HEK293 (cell line): ENCODE results near the gene GOLIM4.

Experiments used
- CTCF ChIA-PET: fragments of 350-600 bp; formaldehyde crosslinking; extraction: SDS; loops from one replicate; lab custom pipeline; 2021; ENCODE audit warnings: antibody characterized with exemption; lab: Yijun Ruan, JAX
- POLR2A ChIA-PET: fragments of 300-600 bp; formaldehyde crosslinking; extraction: SDS; loops from one replicate; lab custom pipeline; 2020; ENCODE audit warnings: antibody characterized with exemption, inconsistent platforms; lab: Yijun Ruan, JAX
- H3K27ac ChIP-seq: fragments of 200-500 bp; sonication (Bioruptor generic); 2 replicates; pipeline ENCODE4 v1.5.1; 2014; ENCODE audit warnings: low read depth, low read length, control low read depth, inconsistent platforms; ENCODE audit errors: extremely low read depth
- H3K36me3 ChIP-seq, 2 experiments: fragments of 200-500 bp in 1 of 2; sonication (Bioruptor generic) in 1 of 2; 1 replicate in 1 of 2; 2 replicates in 1 of 2; pipeline ENCODE4 v1.5.1; 2014 to 2017; ENCODE audit warnings: inconsistent platforms in 2 of 2, low read length in 2 of 2; ENCODE audit not compliant: control insufficient read depth in 2 of 2, insufficient read depth in 1 of 2
- H3K4me1 ChIP-seq: fragments of 200-500 bp; sonication (Bioruptor generic); 2 replicates; pipeline ENCODE4 v1.5.1; 2014; ENCODE audit warnings: mild to moderate bottlenecking, low read length, inconsistent platforms; ENCODE audit not compliant: control insufficient read depth, insufficient read depth
- H3K4me3 ChIP-seq: 2 replicates; pipeline ENCODE4 v1.5.1; 2011; ENCODE audit warnings: low read depth, mild to moderate bottlenecking, control low read depth, low read length, moderate library complexity
- H3K9me3 ChIP-seq: fragments of 200-500 bp; sonication (Bioruptor generic); 2 replicates; pipeline ENCODE4 v1.5.1; 2014; ENCODE audit warnings: low read depth, low read length, inconsistent platforms; ENCODE audit not compliant: control insufficient read depth, insufficient read depth
- FEZF1 ChIP-seq: fragments of 450-650 bp; formaldehyde crosslinking; IDR thresholded peaks from 2 replicates; pipeline ENCODE4 v1.5.1; 2016; ENCODE audit warnings: missing biosample characterization, missing genetic modification characterization
- KLF16 ChIP-seq: fragments of 450-650 bp; formaldehyde crosslinking; IDR thresholded peaks from 2 replicates; pipeline ENCODE4 v1.5.1; 2017; ENCODE audit warnings: missing biosample characterization, missing genetic modification characterization
- SALL2 ChIP-seq: fragments of 450-650 bp; formaldehyde crosslinking; IDR thresholded peaks from 2 replicates; pipeline ENCODE4 v1.5.0; 2017; ENCODE audit warnings: missing biosample characterization, mild to moderate bottlenecking, missing genetic modification characterization, borderline replicate concordance
- SETDB1 ChIP-seq: IDR thresholded peaks from one replicate; pipeline ENCODE4 v1.6.1; 2017; ENCODE audit warnings: mild to moderate bottlenecking, low read length, moderate library complexity, mixed read lengths; ENCODE audit not compliant: insufficient read length
- TRIM28 ChIP-seq: IDR thresholded peaks from 2 replicates; pipeline ENCODE4 v1.6.1; 2011; ENCODE audit warnings: low read length, control low read depth, borderline replicate concordance
- YY1 ChIP-seq: fragments of 450-650 bp; formaldehyde crosslinking; IDR thresholded peaks from 2 replicates; pipeline ENCODE4 v1.5.1; 2018; ENCODE audit warnings: missing biosample characterization, missing genetic modification characterization
- ZBTB8A ChIP-seq: fragments of 450-650 bp; formaldehyde crosslinking; IDR thresholded peaks from 2 replicates; pipeline ENCODE4 v1.5.1; 2016; ENCODE audit warnings: missing biosample characterization, missing genetic modification characterization
- ZEB2 ChIP-seq: fragments of 450-650 bp; formaldehyde crosslinking; IDR thresholded peaks from 2 replicates; pipeline ENCODE4 v1.5.1; 2016; ENCODE audit warnings: missing biosample characterization, missing genetic modification characterization
- ZNF138 ChIP-seq: fragments of 450-650 bp; formaldehyde crosslinking; IDR thresholded peaks from 2 replicates; pipeline ENCODE4 v1.5.1; 2016; ENCODE audit warnings: missing biosample characterization, missing genetic modification characterization, borderline replicate concordance
- ZNF335 ChIP-seq: fragments of 450-650 bp; formaldehyde crosslinking; conservative IDR thresholded peaks from 2 replicates; pipeline ENCODE4 v1.5.1; 2016; ENCODE audit warnings: missing biosample characterization, missing genetic modification characterization
- ZNF416 ChIP-seq: fragments of 450-650 bp; formaldehyde crosslinking; IDR thresholded peaks from 2 replicates; pipeline ENCODE4 v1.5.1; 2016; ENCODE audit warnings: missing biosample characterization, missing genetic modification characterization
- ZNF571 ChIP-seq: fragments of 450-650 bp; formaldehyde crosslinking; IDR thresholded peaks from 2 replicates; pipeline ENCODE4 v1.5.0; 2017; ENCODE audit warnings: missing biosample characterization, missing genetic modification characterization
- ZNF629 ChIP-seq: fragments of 450-650 bp; formaldehyde crosslinking; IDR thresholded peaks from 2 replicates; pipeline ENCODE4 v1.5.1; 2017; ENCODE audit warnings: missing biosample characterization, missing genetic modification characterization
- ZNF785 ChIP-seq: fragments of 450-650 bp; formaldehyde crosslinking; IDR thresholded peaks from 2 replicates; pipeline ENCODE4 v1.5.1; 2016; ENCODE audit warnings: missing biosample characterization, missing genetic modification characterization
- ZNF837 ChIP-seq: fragments of 450-650 bp; formaldehyde crosslinking; IDR thresholded peaks from 2 replicates; pipeline ENCODE4 v1.5.1; 2016; ENCODE audit warnings: missing biosample characterization, missing genetic modification characterization
- ZNF843 ChIP-seq: fragments of 450-650 bp; formaldehyde crosslinking; IDR thresholded peaks from 2 replicates; pipeline ENCODE4 v1.5.1; 2016; ENCODE audit warnings: missing biosample characterization, missing genetic modification characterization
- ZSCAN23 ChIP-seq: fragments of 450-650 bp; formaldehyde crosslinking; IDR thresholded peaks from 2 replicates; pipeline ENCODE4 v1.5.1; 2016; ENCODE audit warnings: missing biosample characterization, missing genetic modification characterization
- TF ChIP-seq, protein P1 (sequence below): fragments of 450-650 bp; formaldehyde crosslinking; IDR thresholded peaks from 2 replicates; pipeline ENCODE4 v1.5.1; 2017; ENCODE audit warnings: missing biosample characterization, missing genetic modification characterization
- TF ChIP-seq, protein P2 (sequence below): fragments of 450-650 bp; formaldehyde crosslinking; IDR thresholded peaks from 2 replicates; pipeline ENCODE4 v1.5.1; 2016; ENCODE audit warnings: missing biosample characterization, missing genetic modification characterization
- TF ChIP-seq, protein P3 (sequence below): fragments of 450-650 bp; formaldehyde crosslinking; IDR thresholded peaks from 2 replicates; pipeline ENCODE4 v1.5.1; 2016; ENCODE audit warnings: missing biosample characterization, missing genetic modification characterization
- TF ChIP-seq, protein P4 (sequence below): fragments of 450-650 bp; formaldehyde crosslinking; IDR thresholded peaks from 2 replicates; pipeline ENCODE4 v1.5.1; 2016; ENCODE audit warnings: missing biosample characterization, missing genetic modification characterization, borderline replicate concordance

The GOLIM4 gene

DNA sequence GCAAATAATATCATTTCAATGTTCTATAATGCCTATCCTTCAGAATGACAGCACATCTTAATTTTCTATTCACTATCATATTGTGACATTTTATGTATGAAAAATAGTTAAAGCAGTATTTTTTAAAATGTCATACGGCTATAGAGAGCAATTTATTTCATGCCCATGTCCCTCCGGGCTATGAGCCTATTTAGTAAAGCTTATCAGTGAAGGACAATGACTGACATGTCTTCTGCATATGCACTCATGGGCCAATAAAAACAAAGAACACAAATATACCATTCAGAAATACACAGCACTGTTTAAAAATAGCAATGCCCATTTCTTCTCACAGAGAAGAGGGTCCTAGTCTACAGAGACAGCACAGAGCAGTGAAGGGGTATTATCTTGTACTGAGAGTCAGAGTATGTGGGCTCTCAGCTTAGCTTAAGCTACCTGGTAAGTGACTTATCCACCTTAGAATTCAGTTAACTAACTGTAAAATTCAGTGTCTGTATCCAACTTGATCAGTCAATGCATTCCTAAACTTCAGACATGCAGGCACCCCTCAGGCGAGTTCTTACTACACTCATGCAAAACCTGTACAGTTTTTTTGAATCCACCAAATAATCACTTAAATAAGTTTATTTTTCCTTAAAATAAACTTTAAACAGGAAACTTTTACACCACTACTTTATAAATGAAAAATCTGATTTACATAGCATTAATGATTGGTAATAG is 9.0 kb downstream of the GOLIM4 start:
- ChIA-PET CTCF (interaction anchor here (0.7 to 1.2 kb wide), 4 partner anchors 35 to 45 kb away, joined by 3 to 5 read pairs (median 4); no protein-coding TSS in a partner anchor), POLR2A (interaction anchor here (1.2 to 1.3 kb wide), 2 partner anchors 8 to 9 kb away, joined by 3 to 4 read pairs; partner anchors contain the start of gene GOLIM4)
- H3K9me3 ChIP-seq = no peaks in the 10 kb centered on the region
- TF ChIP-seq, protein P1, sequence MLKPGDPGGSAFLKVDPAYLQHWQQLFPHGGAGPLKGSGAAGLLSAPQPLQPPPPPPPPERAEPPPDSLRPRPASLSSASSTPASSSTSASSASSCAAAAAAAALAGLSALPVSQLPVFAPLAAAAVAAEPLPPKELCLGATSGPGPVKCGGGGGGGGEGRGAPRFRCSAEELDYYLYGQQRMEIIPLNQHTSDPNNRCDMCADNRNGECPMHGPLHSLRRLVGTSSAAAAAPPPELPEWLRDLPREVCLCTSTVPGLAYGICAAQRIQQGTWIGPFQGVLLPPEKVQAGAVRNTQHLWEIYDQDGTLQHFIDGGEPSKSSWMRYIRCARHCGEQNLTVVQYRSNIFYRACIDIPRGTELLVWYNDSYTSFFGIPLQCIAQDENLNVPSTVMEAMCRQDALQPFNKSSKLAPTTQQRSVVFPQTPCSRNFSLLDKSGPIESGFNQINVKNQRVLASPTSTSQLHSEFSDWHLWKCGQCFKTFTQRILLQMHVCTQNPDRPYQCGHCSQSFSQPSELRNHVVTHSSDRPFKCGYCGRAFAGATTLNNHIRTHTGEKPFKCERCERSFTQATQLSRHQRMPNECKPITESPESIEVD (tag by site-specific recombination) = peak; percentile 85
- TF ChIP-seq ZNF843 = 0 out of 2 replicates have a peak, but pooled peaks have one; percentile 29
- TF ChIP-seq ZNF571 (tag by site-specific recombination) = no peak
- no peak for TF ChIP-seq ZNF785 (tag by site-specific recombination)
- 0 out of 2 replicates have a peak, but pooled peaks have one; percentile 9 for TF ChIP-seq ZNF629 (tag by site-specific recombination)
- TF ChIP-seq ZBTB8A (tag by site-specific recombination) = peak; percentile 22; the same call in 1 of the 2 replicates
- TF ChIP-seq, protein P2, sequence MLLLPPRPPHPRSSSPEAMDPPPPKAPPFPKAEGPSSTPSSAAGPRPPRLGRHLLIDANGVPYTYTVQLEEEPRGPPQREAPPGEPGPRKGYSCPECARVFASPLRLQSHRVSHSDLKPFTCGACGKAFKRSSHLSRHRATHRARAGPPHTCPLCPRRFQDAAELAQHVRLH (tag by site-specific recombination) = no peak
- TF ChIP-seq, protein P3, sequence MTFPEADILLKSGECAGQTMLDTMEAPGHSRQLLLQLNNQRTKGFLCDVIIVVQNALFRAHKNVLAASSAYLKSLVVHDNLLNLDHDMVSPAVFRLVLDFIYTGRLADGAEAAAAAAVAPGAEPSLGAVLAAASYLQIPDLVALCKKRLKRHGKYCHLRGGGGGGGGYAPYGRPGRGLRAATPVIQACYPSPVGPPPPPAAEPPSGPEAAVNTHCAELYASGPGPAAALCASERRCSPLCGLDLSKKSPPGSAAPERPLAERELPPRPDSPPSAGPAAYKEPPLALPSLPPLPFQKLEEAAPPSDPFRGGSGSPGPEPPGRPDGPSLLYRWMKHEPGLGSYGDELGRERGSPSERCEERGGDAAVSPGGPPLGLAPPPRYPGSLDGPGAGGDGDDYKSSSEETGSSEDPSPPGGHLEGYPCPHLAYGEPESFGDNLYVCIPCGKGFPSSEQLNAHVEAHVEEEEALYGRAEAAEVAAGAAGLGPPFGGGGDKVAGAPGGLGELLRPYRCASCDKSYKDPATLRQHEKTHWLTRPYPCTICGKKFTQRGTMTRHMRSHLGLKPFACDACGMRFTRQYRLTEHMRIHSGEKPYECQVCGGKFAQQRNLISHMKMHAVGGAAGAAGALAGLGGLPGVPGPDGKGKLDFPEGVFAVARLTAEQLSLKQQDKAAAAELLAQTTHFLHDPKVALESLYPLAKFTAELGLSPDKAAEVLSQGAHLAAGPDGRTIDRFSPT (tag by site-specific recombination) = no peak
- TF ChIP-seq FEZF1 (tag by site-specific recombination) = peak; percentile 57; the same call in 1 of the 2 replicates
- TF ChIP-seq ZEB2 (tag by site-specific recombination) = peak; percentile 47
- TF ChIP-seq ZNF416 (tag by site-specific recombination) = no peak
- TF ChIP-seq TRIM28 = 0 out of 2 replicates have a peak, but pooled peaks have one; percentile 26
- TF ChIP-seq SALL2 (tag by site-specific recombination) = no peak
- no peak for TF ChIP-seq YY1 (tag by site-specific recombination)
- TF ChIP-seq ZSCAN23 (tag by site-specific recombination) = no peak
- H3K4me1 ChIP-seq = peaks cover 11% of the 10 kb centered on the region
- no peak overlapping the region for H3K4me3 ChIP-seq
- H3K27ac ChIP-seq = no peak overlapping the region
- no peaks in the 10 kb centered on the region for H3K36me3 ChIP-seq

DNA sequence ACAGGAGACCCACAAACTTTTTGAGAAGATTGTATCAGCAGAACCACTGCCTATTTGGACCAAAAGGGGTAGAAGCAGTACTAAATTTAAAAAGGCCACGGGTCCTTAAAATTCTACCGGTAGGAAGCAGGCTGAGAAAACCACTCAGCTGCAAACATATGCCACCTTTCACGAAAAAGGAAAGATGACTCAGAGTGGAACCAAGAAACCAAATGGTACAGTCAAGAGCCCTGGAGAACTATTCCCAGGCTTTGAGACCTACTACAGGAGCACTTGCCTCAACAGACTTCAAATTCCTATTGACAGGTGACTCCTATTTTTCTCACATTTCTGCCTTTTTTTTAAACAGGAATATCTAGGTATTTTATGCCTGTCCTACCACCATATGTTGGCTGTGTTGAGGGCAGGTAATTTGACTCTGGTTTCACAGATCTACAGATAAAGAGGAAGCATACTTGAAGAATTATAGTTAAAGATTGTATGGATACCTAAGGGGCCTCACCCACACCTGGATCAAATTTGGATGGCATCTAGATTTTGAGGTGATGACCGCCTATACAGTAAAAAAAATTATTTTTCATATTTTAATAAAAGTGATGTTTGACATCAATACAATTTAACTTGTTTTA is 10.1 kb downstream of the GOLIM4 start:
- Histone ChIP-seq H3K4me1 (peaks cover 11% of the 10 kb centered on the region), H3K4me3 (no peak overlapping the region), H3K9me3 (no peaks in the 10 kb centered on the region), H3K36me3 (no peaks in the 10 kb centered on the region), H3K27ac (no peak overlapping the region)
- CTCF ChIA-PET = interaction anchor here (0.6 to 1.1 kb wide), 2 partner anchors 26 to 44 kb away, joined by 3 read pairs; no protein-coding TSS in a partner anchor
- POLR2A ChIA-PET = interaction anchor here (1.2 to 1.3 kb wide), 2 partner anchors 9 to 11 kb away, joined by 3 to 4 read pairs; partner anchors contain the start of gene GOLIM4
- TF ChIP-seq, protein P4, sequence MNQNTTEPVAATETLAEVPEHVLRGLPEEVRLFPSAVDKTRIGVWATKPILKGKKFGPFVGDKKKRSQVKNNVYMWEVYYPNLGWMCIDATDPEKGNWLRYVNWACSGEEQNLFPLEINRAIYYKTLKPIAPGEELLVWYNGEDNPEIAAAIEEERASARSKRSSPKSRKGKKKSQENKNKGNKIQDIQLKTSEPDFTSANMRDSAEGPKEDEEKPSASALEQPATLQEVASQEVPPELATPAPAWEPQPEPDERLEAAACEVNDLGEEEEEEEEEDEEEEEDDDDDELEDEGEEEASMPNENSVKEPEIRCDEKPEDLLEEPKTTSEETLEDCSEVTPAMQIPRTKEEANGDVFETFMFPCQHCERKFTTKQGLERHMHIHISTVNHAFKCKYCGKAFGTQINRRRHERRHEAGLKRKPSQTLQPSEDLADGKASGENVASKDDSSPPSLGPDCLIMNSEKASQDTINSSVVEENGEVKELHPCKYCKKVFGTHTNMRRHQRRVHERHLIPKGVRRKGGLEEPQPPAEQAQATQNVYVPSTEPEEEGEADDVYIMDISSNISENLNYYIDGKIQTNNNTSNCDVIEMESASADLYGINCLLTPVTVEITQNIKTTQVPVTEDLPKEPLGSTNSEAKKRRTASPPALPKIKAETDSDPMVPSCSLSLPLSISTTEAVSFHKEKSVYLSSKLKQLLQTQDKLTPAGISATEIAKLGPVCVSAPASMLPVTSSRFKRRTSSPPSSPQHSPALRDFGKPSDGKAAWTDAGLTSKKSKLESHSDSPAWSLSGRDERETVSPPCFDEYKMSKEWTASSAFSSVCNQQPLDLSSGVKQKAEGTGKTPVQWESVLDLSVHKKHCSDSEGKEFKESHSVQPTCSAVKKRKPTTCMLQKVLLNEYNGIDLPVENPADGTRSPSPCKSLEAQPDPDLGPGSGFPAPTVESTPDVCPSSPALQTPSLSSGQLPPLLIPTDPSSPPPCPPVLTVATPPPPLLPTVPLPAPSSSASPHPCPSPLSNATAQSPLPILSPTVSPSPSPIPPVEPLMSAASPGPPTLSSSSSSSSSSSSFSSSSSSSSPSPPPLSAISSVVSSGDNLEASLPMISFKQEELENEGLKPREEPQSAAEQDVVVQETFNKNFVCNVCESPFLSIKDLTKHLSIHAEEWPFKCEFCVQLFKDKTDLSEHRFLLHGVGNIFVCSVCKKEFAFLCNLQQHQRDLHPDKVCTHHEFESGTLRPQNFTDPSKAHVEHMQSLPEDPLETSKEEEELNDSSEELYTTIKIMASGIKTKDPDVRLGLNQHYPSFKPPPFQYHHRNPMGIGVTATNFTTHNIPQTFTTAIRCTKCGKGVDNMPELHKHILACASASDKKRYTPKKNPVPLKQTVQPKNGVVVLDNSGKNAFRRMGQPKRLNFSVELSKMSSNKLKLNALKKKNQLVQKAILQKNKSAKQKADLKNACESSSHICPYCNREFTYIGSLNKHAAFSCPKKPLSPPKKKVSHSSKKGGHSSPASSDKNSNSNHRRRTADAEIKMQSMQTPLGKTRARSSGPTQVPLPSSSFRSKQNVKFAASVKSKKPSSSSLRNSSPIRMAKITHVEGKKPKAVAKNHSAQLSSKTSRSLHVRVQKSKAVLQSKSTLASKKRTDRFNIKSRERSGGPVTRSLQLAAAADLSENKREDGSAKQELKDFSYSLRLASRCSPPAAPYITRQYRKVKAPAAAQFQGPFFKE (tag by site-specific recombination) = no peak
- TF ChIP-seq ZNF837 (tag by site-specific recombination) (no peak), ZNF785 (tag by site-specific recombination) (no peak), ZNF335 (tag by site-specific recombination) (no peak), SETDB1 (peak; percentile 45), ZNF138 (tag by site-specific recombination) (no peak), KLF16 (tag by site-specific recombination) (no peak)
